GM19238 (cell line): Measurements from ENCODE around the gene UCP3.

ENCODE experiments used
- DNase-seq: peaks from one replicate; pipeline ENCODE4 v3.0.0; 2011; ENCODE audit warnings: low spot score; ENCODE audit not compliant: insufficient read length

UCP3 gene

GRCh38 chr11:73956876-73957653 lies 51.8 kb downstream of the UCP3 start:
- no peak for DNase-seq

GRCh38 chr11:73951797-73952196 lies 57.1 kb downstream of the UCP3 start:
- no peak for DNase-seq

- DNase-seq, result peak; percentile 80
Observed at GRCh38 chr11:73950869-73951710, 57.8 kb downstream of the UCP3 start, which contains the start of gene DNAJB13. Gene DNAJB13, plus strand, starts transcription at chr11:73951026. Its CDS starts 44 bp downstream, at chr11:73951070.
